ENCODE data around the gene PALLD.
A peak's percentile ranks its signal among the peaks of the same experiment; 100 is the strongest.

PALLD gene

GRCh38 chr4:168655182-168655581, 158.3 kb downstream of the PALLD start:
- Histone ChIP-seq H3K27ac (ENCODE audit: poor library complexity, severe bottlenecking) (peak overlapping the region; percentile 72), H3K27me3 (ENCODE audit: insufficient read depth, poor library complexity, severe bottlenecking) (no peaks in the 10 kb centered on the region), H3K4me1 (ENCODE audit: insufficient read depth, poor library complexity, severe bottlenecking) (peaks cover 34% of the 10 kb centered on the region), H3K36me3 (ENCODE audit: low read depth) (no peaks in the 10 kb centered on the region), H3K4me3 (ENCODE audit: severe bottlenecking) (peak overlapping the region; percentile 3), H3K9me3 (ENCODE audit: severe bottlenecking) (no peaks in the 10 kb centered on the region)
- no peak for ATAC-seq (ENCODE audit: low read depth)
- TF ChIP-seq CTCF (IDR thresholded peaks at IDR 0.05; ENCODE audit: poor library complexity, severe bottlenecking), result no peak
- DNase-seq (ENCODE audit: low spot score), result no peak

GRCh38 chr4:168656055-168656660, 159.3 kb downstream of the PALLD start:
- DNase-seq (ENCODE audit: low spot score), result no peak

GRCh38 chr4:168656946-168657473, 160.2 kb downstream of the PALLD start:
- DNase-seq (ENCODE audit: low spot score) (no peak), ATAC-seq (ENCODE audit: low read depth) (no peak)
- peaks cover 34% of the 10 kb centered on the region for H3K4me1 ChIP-seq (ENCODE audit: insufficient read depth, poor library complexity, severe bottlenecking)
- H3K27me3 ChIP-seq (ENCODE audit: insufficient read depth, poor library complexity, severe bottlenecking), result no peaks in the 10 kb centered on the region
- no peak for TF ChIP-seq CTCF (IDR thresholded peaks at IDR 0.05; ENCODE audit: poor library complexity, severe bottlenecking)
- no peaks in the 10 kb centered on the region for H3K9me3 ChIP-seq (ENCODE audit: severe bottlenecking)
- H3K36me3 ChIP-seq (ENCODE audit: low read depth), result no peaks in the 10 kb centered on the region
- H3K27ac ChIP-seq (ENCODE audit: poor library complexity, severe bottlenecking), result peak overlapping the region; percentile 72
- H3K4me3 ChIP-seq (ENCODE audit: severe bottlenecking), result no peak overlapping the region

More at GRCh38 chr4:168656055-168656660, 159.3 kb downstream of the PALLD start:
- Histone ChIP-seq H3K4me1 (ENCODE audit: insufficient read depth, poor library complexity, severe bottlenecking) (peaks cover 34% of the 10 kb centered on the region), H3K27me3 (ENCODE audit: insufficient read depth, poor library complexity, severe bottlenecking) (no peaks in the 10 kb centered on the region), H3K36me3 (ENCODE audit: low read depth) (no peaks in the 10 kb centered on the region), H3K27ac (ENCODE audit: poor library complexity, severe bottlenecking) (peak overlapping the region; percentile 72), H3K9me3 (ENCODE audit: severe bottlenecking) (no peaks in the 10 kb centered on the region), H3K4me3 (ENCODE audit: severe bottlenecking) (no peak overlapping the region)
- TF ChIP-seq CTCF (IDR thresholded peaks at IDR 0.05; ENCODE audit: poor library complexity, severe bottlenecking), result no peak
- peak; percentile 67 for ATAC-seq (ENCODE audit: low read depth)

GRCh38 chr4:168658751-168659150, 161.9 kb downstream of the PALLD start:
- Histone ChIP-seq H3K4me1 (ENCODE audit: insufficient read depth, poor library complexity, severe bottlenecking) (peaks cover 33% of the 10 kb centered on the region), H3K27me3 (ENCODE audit: insufficient read depth, poor library complexity, severe bottlenecking) (no peaks in the 10 kb centered on the region), H3K36me3 (ENCODE audit: low read depth) (no peaks in the 10 kb centered on the region), H3K9me3 (ENCODE audit: severe bottlenecking) (no peaks in the 10 kb centered on the region), H3K4me3 (ENCODE audit: severe bottlenecking) (no peak overlapping the region), H3K27ac (ENCODE audit: poor library complexity, severe bottlenecking) (no peak overlapping the region)
- DNase-seq (ENCODE audit: low spot score) (no peak), ATAC-seq (ENCODE audit: low read depth) (no peak)
- TF ChIP-seq CTCF (IDR thresholded peaks at IDR 0.05; ENCODE audit: poor library complexity, severe bottlenecking), result no peak

All from RWPE2 (cell line).